LoVo (cell line): Measurements from ENCODE around the gene PDS5A.
"Not testable (repeated sequence)": the region's sequence is repeated elsewhere in the genome, so short reads cannot be mapped to it uniquely, and the experiment has no call there.

Source experiments
- DNase-seq: peaks from one replicate; pipeline ENCODE4 v3.0.0-alpha.2; 2016; ENCODE audit warnings: low spot score

PDS5A gene

DNA sequence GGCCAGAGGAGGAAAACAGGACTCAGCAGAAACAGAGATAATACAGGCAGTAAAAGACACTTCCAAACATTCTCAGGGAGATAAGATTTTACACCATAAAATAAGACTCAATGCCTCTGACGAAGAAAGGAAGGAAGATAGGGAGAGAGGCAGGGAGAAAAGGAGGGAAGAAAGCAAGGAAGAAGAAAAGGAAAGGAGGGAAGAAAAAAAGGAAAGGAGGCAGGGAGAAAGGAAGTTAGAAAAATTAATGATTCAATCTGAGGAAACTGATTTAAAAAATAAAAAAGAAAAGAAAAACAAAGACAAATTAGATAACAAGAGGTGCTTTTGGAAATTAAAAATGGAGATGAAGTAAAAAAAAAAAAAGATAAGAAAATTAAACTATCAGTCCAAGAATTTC lies 72.1 kb downstream of the PDS5A start:
- DNase-seq = no peak

DNA sequence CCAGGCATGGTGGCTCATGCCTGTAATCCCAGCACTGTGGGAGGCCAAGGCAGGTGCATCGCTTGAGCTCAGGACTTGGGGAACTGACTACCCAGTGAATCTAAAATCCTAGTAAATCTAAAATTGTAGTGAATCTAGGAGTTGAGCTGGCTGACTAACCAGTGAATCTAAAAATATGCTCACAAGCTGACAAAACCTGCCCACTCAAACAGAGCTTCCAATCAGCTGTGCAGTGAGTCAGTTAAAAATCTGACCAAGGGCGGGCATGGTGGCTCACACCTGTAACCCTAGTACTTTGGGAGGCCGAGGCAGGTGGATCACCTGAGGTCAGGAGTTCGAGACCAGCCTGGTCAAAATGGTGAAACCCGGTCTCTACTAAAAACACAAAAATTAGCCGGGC lies 72.7 kb downstream of the PDS5A start:
- DNase-seq = not testable (repeated sequence)

GRCh38 chr4:39900966-39901365 lies 76.7 kb downstream of the PDS5A start:
- no peak for DNase-seq

DNA sequence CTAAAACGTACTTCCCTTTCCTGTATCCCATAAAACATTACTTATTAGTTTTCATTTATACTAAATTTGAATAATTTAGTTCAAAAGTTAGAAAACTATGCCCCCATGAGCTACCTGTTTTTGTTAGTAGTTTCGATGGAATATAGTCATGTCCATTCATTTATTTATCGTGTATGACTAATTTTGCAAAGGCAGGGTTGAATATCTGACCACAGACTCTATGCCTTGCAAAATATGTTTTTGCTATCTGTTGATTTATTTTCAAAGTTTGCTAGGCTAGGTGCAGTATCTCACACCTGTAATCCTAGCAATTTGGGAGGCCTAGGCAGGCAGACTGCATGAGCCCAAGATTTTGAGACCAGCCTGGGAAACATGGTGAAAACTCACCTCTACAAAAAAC lies 78.4 kb downstream of the PDS5A start:
- DNase-seq = no peak

GRCh38 chr4:39898015-39898414 lies 79.7 kb downstream of the PDS5A start:
- DNase-seq = no peak

DNA sequence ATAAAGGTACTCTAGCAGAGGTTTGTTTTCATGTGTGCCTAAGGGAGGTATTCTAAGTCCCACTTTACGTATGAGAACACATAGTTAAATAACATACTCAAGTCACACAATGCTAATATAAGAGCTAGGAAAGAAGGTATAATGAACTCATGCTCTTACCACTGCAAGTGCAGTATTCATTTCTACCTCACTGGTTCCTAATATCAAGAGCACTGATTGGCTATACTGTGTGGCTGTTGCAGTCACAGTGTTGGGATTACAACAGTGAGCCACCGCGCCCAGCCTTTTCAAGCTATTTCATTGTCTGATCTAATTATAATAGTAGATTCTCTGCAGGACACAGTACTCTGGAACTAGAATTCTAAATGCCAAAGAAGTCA lies 84.0 kb downstream of the PDS5A start:
- DNase-seq = no peak

DNA sequence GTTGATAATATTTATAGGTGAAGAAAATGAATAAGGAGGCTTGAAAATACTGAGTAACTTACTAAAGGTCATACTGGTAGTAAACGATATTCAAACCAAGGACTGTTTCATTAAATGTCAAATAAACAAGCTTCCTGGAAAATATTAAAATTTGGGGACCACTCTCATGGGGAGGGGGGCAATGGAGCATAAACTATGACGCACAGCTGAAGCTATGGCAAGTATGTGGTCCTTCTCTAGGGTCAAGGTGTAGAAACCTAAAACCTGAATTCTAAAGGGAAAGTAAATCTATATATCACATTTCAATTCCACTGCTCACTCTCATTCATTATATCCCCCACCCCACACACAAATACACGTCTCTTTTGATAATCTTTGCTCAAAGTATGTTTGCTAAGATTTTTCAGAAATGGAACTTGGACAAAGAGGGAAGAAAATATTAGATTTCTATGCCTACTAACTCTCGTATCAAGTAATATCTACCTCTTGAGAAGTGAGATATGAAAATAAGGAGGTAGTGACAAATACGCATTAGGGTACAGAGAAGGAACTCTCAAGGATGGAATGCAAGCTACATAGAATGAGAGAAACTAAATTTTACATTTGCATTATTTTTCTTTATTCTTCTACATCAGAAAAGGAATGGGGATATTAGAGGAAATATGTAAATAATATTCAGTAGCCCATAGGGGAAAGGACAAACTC lies 84.6 kb downstream of the PDS5A start:
- no peak for DNase-seq

DNA sequence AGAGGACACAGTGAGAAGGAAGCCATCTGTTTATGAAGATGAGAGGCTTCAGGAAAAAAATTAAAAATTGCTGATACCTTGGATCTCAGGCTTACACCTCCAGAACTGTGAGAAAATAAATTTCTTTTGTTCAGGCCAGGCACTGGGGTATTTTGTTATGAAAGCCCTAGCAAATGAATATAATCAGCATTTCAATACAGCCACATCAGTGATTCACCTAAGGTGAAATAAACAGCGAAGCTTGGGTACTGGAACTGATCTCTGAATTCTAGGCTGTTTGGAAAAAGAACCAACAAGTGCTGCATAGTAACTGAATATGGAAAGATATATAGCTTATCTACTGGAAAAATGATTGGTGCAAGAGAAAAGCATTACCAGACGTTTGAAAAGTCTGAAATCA lies 88.5 kb downstream of the PDS5A start:
- no peak for DNase-seq

DNA sequence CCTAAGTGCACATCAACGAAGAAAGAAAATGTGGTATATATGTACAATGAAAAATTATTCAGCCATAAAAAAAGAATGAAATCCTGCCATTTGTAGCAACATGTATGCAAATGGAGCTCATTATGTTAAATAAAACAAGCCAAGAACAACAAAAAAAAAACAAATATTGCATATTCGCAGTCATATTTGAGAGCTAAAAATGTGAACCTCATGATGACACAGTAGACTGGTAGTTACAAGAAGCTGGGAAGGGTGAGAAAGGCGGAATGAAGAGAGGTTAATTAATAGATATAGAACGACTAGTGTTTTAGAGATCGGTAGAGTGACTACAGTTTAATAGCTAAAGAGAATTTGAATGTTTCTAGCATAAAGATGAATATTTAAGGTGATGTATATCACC lies 89.2 kb downstream of the PDS5A start:
- no peak for DNase-seq

DNA sequence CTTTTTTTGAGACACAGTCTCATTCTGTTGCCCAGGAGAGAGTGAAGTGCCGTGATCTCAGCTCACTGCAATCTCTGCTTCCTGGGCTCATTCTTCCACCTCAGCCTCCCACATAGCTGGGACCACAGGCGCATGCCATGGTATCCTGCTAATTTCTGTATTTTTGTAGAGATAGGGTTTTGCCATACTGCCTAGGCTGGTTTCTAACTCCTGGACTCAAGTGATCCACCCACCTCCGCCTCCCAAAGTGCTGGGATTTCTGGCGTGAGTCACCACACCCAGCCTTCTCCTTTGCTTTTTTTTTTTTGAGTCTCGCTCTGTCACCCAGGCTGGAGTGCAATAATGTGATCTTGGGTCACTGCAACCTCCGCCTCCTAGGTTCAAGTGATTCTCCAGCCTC lies 94.1 kb downstream of the PDS5A start:
- DNase-seq = no peak

GRCh38 chr4:39881789-39882188 lies 95.9 kb downstream of the PDS5A start:
- DNase-seq = no peak

DNA sequence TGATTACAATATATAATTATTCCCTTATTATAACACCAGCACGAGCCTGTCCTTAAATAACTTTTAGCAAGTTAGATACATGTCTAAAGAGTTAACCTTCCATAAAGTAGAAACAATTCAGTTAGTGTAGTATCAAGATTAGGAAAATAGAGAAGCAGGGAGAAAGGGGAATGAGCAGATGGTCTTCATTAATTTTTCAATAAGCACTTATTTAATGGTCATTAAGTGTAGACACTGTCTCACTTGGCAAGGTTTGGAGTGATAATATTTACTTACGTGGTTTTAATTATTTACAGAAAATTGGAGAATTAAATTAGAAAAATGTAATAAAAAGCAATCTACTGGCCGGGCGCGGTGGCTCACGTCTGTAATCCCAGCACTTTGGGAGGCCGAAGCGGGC lies 99.7 kb downstream of the PDS5A start:
- DNase-seq = no peak

GRCh38 chr4:39873823-39874222 lies 103.9 kb downstream of the PDS5A start:
- DNase-seq = no peak

DNA sequence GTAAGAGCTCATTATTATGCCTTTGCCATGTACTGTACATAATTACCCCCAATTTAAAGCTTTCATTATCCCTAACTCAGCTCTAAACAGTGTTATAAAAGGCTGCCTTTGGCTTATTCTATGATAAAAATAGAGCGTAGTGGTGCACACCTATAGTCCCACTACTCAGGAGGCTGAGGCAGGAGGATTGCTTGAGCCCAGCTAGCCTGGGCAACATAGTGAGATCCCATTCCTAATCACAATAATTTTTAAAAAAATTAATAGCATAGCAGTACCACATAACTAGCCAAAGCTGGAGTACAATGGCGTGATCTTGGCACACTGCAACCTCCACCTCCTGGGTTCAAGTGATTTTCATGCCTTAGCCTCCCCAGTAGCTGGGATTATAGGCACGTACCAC lies 112.4 kb downstream of the PDS5A start:
- no peak for DNase-seq

- DNase-seq = no peak
Observed at GRCh38 chr4:39864391-39864790, 113.3 kb downstream of the PDS5A start.

GRCh38 chr4:39860804-39861203 lies 116.9 kb downstream of the PDS5A start:
- no peak for DNase-seq

DNA sequence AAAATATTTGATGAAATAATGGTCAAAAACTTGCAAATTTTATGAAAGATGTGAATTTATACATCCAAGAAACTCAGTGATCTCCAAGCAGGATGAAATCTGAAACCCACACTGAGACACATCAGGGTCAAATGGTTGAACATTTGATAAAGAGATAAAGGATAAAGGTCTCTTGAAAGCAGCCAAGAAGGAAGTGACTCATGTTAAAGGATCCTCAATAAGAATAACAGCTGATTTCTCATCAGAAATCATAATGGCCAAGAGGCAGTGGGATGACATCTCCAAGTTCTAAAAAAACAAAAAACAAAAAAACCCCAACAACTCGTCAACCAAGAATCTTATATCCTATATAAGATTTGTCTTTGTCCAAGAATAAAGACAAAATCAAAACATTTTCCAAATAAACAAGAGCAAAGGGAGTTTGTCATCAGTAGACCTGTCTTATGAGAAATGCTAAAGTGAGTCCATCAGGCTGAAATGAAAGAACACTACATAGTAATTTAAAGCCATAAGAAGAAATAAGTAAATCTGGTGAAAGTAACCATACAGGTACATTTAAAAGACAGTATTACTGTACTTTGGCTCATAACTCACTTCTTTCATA lies 121.7 kb downstream of the PDS5A start:
- peak; percentile 47 for DNase-seq

GRCh38 chr4:39852636-39853035 lies 125.1 kb downstream of the PDS5A start:
- no peak for DNase-seq

DNA sequence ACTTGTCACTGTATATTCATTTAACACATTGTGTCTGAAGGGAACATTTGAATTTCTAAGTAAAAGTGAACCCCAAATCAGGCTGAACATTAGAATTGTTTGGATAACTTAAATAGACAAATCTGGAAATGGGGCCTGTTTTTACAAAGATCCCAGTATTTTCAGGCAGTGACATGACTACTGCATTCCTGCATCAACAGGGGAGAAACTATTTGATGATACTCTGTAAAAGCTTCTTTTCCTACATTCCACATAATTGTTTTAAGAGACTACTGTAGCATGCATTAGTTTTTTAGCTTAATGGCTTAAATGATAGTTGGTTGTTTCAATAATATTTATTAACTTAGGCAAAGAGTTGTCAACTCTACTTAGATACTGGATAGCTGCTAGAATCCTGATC lies 127.0 kb downstream of the PDS5A start:
- DNase-seq = no peak

- no peak for DNase-seq
Observed at GRCh38 chr4:39846705-39847104, 131.0 kb downstream of the PDS5A start.

DNA sequence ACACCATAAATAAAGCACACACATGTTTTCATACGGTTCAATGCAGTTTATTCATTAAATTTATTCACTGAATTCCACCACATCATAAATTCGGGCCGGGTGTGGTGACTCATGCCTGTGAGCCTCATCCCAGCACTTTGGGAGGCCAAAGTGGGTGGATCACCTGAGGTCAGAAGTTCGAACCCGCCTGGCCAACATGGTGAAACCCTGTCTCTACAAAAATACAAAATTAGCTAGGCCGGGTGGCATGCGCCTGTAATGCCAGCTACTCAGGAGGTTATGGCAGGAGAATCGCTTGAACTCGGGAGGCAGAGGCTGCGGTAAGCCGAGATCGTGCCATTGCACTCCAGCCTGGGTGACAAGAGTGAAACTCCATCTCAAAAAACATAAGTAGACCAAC lies 131.6 kb downstream of the PDS5A start:
- no peak for DNase-seq

DNA sequence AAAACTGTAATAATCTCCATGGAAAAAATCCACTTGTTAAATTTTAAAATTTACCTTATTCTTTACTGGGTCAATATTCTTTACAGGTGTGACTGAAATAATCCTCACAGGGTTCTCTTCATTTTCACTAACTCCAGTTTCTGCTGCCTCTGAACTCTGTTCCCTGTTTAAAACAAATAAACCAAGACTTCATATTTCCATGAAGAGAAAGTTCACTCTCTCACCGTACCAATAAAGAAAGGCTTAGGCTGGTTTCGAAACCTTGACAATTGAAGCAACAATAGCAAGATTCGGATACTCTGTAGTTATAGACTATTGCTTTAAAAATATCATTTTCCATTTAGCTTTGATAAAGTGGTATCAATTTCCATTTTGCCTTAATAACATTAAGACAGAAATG lies 135.8 kb downstream of the PDS5A start:
- DNase-seq = no peak

GRCh38 chr4:39840516-39840915 lies 137.2 kb downstream of the PDS5A start:
- not testable (repeated sequence) for DNase-seq

- no peak for DNase-seq
Observed at GRCh38 chr4:39840027-39840426, 137.7 kb downstream of the PDS5A start.
